GM12891 (cell line): ENCODE data around the gene HERC5.

ENCODE experiments used
- PAX5 ChIP-seq: IDR thresholded peaks from 2 replicates; pipeline ENCODE4 v1.6.1; 2011; ENCODE audit warnings: low read length, moderate library complexity, mild to moderate bottlenecking; ENCODE audit not compliant: insufficient read depth, severe bottlenecking
- POLR2A ChIP-seq: IDR thresholded peaks from 2 replicates; pipeline ENCODE4 v1.6.1; 2011; ENCODE audit warnings: low read depth, low read length, control low read depth
- POLR2AphosphoS5 ChIP-seq: IDR thresholded peaks from 2 replicates; pipeline ENCODE4 v1.6.1; 2011; ENCODE audit warnings: low read depth, low read length, control low read depth
- SPI1 ChIP-seq: IDR thresholded peaks from 2 replicates; pipeline ENCODE4 v1.6.1; 2011; ENCODE audit warnings: low read depth, low read length, control low read depth
- TAF1 ChIP-seq: IDR thresholded peaks from 2 replicates; pipeline ENCODE4 v1.6.1; 2011; ENCODE audit warnings: low read depth, low read length, control low read depth

- no peak for TF ChIP-seq TAF1
- no peak for TF ChIP-seq POLR2A
- no peak for TF ChIP-seq POLR2AphosphoS5
- TF ChIP-seq PAX5: no peak
- no peak for TF ChIP-seq SPI1
These were observed 17.7 kb upstream of the HERC5 start for GRCh38 chr4:88439161-88439760.
